H9 (cell line): Measurements from ENCODE around the gene ATRN. TPM values are rescaled to one million over a fixed set of nuclear protein-coding genes. Genes with fewer than 3 reads are reported as not detected.

Source experiments
- DNase-seq: peaks from one replicate; pipeline ENCODE4 v3.0.0-alpha.2; 2017
- H2AFZ ChIP-seq: one replicate; pipeline ENCODE4 v1.6.1; 2013; ENCODE audit warnings: mild to moderate bottlenecking, low read length, control low read depth, moderate library complexity
- H2AK5ac ChIP-seq: 2 replicates; pipeline ENCODE4 v1.6.1; 2013; ENCODE audit warnings: low read length, control low read depth, mixed read lengths; ENCODE audit not compliant: insufficient read length
- H2BK120ac ChIP-seq: one replicate; pipeline ENCODE4 v1.6.1; 2013; ENCODE audit warnings: low read depth, mild to moderate bottlenecking, low read length, control low read depth, inconsistent platforms; ENCODE audit not compliant: poor library complexity, severe bottlenecking
- H2BK12ac ChIP-seq: 2 replicates; pipeline ENCODE4 v1.6.1; 2013; ENCODE audit warnings: low read length, control low read depth, mixed read lengths, low read depth; ENCODE audit not compliant: insufficient read length
- H2BK15ac ChIP-seq: 2 replicates; pipeline ENCODE4 v1.6.1; 2013; ENCODE audit warnings: low read depth, low read length, control low read depth
- H2BK20ac ChIP-seq: one replicate; pipeline ENCODE4 v1.6.1; 2013; ENCODE audit warnings: low read depth, mild to moderate bottlenecking, low read length, control low read depth, inconsistent platforms; ENCODE audit not compliant: poor library complexity, severe bottlenecking
- H2BK5ac ChIP-seq: 2 replicates; pipeline ENCODE4 v1.6.1; 2013; ENCODE audit warnings: low read length, control low read depth, mixed read lengths; ENCODE audit not compliant: insufficient read length
- H3K14ac ChIP-seq: 2 replicates; pipeline ENCODE4 v1.6.1; 2013; ENCODE audit warnings: low read length, control low read depth; ENCODE audit not compliant: insufficient read depth
- H3K18ac ChIP-seq: 2 replicates; pipeline ENCODE4 v1.6.1; 2013; ENCODE audit warnings: low read depth, mild to moderate bottlenecking, mixed read lengths, low read length, control low read depth; ENCODE audit not compliant: insufficient read length
- H3K23ac ChIP-seq: 2 replicates; pipeline ENCODE4 v1.6.1; 2013; ENCODE audit warnings: low read length, control low read depth, mixed read lengths, low read depth; ENCODE audit not compliant: insufficient read length
- H3K23me2 ChIP-seq: 2 replicates; pipeline ENCODE4 v1.6.1; 2013; ENCODE audit warnings: low read depth, mild to moderate bottlenecking, mixed read lengths, low read length, control low read depth; ENCODE audit not compliant: insufficient read length, poor library complexity, severe bottlenecking
- H3K27ac ChIP-seq: 2 replicates; pipeline ENCODE4 v1.5.1; 2013; ENCODE audit warnings: low read length, control low read depth, mixed read lengths, low read depth; ENCODE audit not compliant: insufficient read length
- H3K27me3 ChIP-seq: 2 replicates; pipeline ENCODE4 v1.6.1; 2013; ENCODE audit warnings: low read length, control low read depth, inconsistent platforms; ENCODE audit not compliant: insufficient read depth
- H3K4ac ChIP-seq: 2 replicates; pipeline ENCODE4 v1.6.1; 2013; ENCODE audit warnings: low read depth, mild to moderate bottlenecking, control low read depth, inconsistent platforms, low read length, moderate library complexity
- H3K4me1 ChIP-seq: 2 replicates; pipeline ENCODE4 v1.6.1; 2013; ENCODE audit warnings: low read length, control low read depth, inconsistent platforms; ENCODE audit not compliant: insufficient read depth
- H3K4me2 ChIP-seq: 2 replicates; pipeline ENCODE4 v1.6.1; 2013; ENCODE audit warnings: low read length, control low read depth, mixed read lengths; ENCODE audit not compliant: insufficient read length, insufficient read depth
- H3K56ac ChIP-seq: 2 replicates; pipeline ENCODE4 v1.6.1; 2013; ENCODE audit warnings: low read depth, mild to moderate bottlenecking, mixed read lengths, low read length, control low read depth; ENCODE audit not compliant: insufficient read length
- H3K79me1 ChIP-seq: 2 replicates; pipeline ENCODE4 v1.6.1; 2013; ENCODE audit warnings: low read depth, mild to moderate bottlenecking, moderate library complexity, low read length, control low read depth, inconsistent platforms; ENCODE audit not compliant: insufficient read depth, poor library complexity, severe bottlenecking
- H3K79me2 ChIP-seq: 2 replicates; pipeline ENCODE4 v1.6.1; 2013; ENCODE audit warnings: low read length, control low read depth, inconsistent platforms; ENCODE audit not compliant: insufficient read depth
- H3K9ac ChIP-seq: 2 replicates; pipeline ENCODE4 v1.6.1; 2013; ENCODE audit warnings: low read length, control low read depth, mixed read lengths; ENCODE audit not compliant: insufficient read length; ENCODE audit errors: extremely low read depth
- H3K9me3 ChIP-seq: one replicate; pipeline ENCODE4 v1.6.1; 2013; ENCODE audit warnings: low read depth, low read length, inconsistent platforms; ENCODE audit not compliant: control insufficient read depth
- H3T11ph ChIP-seq: one replicate; pipeline ENCODE4 v1.6.1; 2013; ENCODE audit warnings: mild to moderate bottlenecking, low read length, control low read depth, inconsistent platforms
- H4K20me1 ChIP-seq: one replicate; pipeline ENCODE4 v1.6.1; 2013; ENCODE audit not compliant: control insufficient read depth, insufficient read length, insufficient read depth
- H4K5ac ChIP-seq: 2 replicates; pipeline ENCODE4 v1.6.1; 2013; ENCODE audit warnings: low read depth, mild to moderate bottlenecking, mixed read lengths, low read length, control low read depth; ENCODE audit not compliant: insufficient read length
- H4K8ac ChIP-seq: replicated peaks from 2 replicates; pipeline ENCODE4 v1.6.1; 2013; ENCODE audit warnings: low read length, control low read depth, mixed read lengths, low read depth; ENCODE audit not compliant: insufficient read length
- H4K91ac ChIP-seq: 2 replicates; pipeline ENCODE4 v1.6.1; 2013; ENCODE audit warnings: low read depth, mild to moderate bottlenecking, moderate library complexity, mixed read lengths, low read length, control low read depth; ENCODE audit not compliant: insufficient read length
- H3K27ac Mint-ChIP-seq, 3 experiments: 2 replicates in 2 of 3; 3 replicates in 1 of 3; pipeline ENCODE4 v1.8.0; 2020 to 2021; ENCODE audit warnings: mixed read lengths in 3 of 3, mild to moderate bottlenecking in 1 of 3, moderate library complexity in 1 of 3
- H3K27me3 Mint-ChIP-seq: 2 replicates; pipeline ENCODE4 v1.8.0; 2021; ENCODE audit warnings: low read depth, mild to moderate bottlenecking, moderate library complexity, mixed read lengths
- H3K36me3 Mint-ChIP-seq, 3 experiments: 2 replicates in 2 of 3; 3 replicates in 1 of 3; pipeline ENCODE4 v1.8.0; 2020 to 2021; ENCODE audit warnings: low read depth in 3 of 3, mixed read lengths in 3 of 3; ENCODE audit not compliant: insufficient read depth in 1 of 3
- H3K4me1 Mint-ChIP-seq, 2 experiments: 2 replicates each; pipeline ENCODE4 v1.8.0; 2020; ENCODE audit warnings: mixed read lengths in 2 of 2
- H3K4me3 Mint-ChIP-seq, 2 experiments: 2 replicates in 1 of 2; 3 replicates in 1 of 2; pipeline ENCODE4 v1.8.0; 2020 to 2021; ENCODE audit warnings: mild to moderate bottlenecking in 2 of 2, mixed read lengths in 2 of 2, moderate library complexity in 1 of 2
- H3K9me3 Mint-ChIP-seq, 2 experiments: 2 replicates in 1 of 2; 3 replicates in 1 of 2; pipeline ENCODE4 v1.8.0; 2020; ENCODE audit warnings: mild to moderate bottlenecking in 2 of 2, mixed read lengths in 2 of 2, moderate library complexity in 1 of 2
- CTCF ChIP-seq: fragments of 200-600 bp; sonication (generic); conservative IDR thresholded peaks from 3 replicates; pipeline ENCODE4 v1.8.0; 2021; ENCODE audit warnings: antibody characterized with exemption, mild to moderate bottlenecking
- total RNA-seq: library from RNA; stranded (reverse); gene quantifications from 2 replicates; pipeline ENCODE4 v1.2.1, GENCODE V29; 2021

The ATRN gene
- total RNA-seq, 1 experiment from 2014 or later = 23.1 TPM

- Histone ChIP-seq H3K23ac (no peak overlapping the region), H3K79me2 (no peaks in the 10 kb centered on the region), H2BK5ac (no peak overlapping the region), H2BK120ac (no peak overlapping the region), H3K14ac (no peak overlapping the region), H3K27ac (no peak overlapping the region), H2BK20ac (no peak overlapping the region), H3K23me2 (no peaks in the 10 kb centered on the region), H3K4me1 (no peaks in the 10 kb centered on the region), H4K8ac (no peak overlapping the region), H4K5ac (no peak overlapping the region), H3K9ac (no peak overlapping the region), H3K4me2 (no peak overlapping the region), H4K20me1 (no peaks in the 10 kb centered on the region), H3K9me3 (no peaks in the 10 kb centered on the region), H2BK12ac (no peak overlapping the region), H3K27me3 (no peaks in the 10 kb centered on the region), H3K79me1 (no peaks in the 10 kb centered on the region), H4K91ac (no peak overlapping the region), H2AFZ (no peak overlapping the region), H2AK5ac (no peak overlapping the region), H3K18ac (no peak overlapping the region), H3T11ph (no peak overlapping the region), H2BK15ac (no peak overlapping the region), H3K4ac (no peak overlapping the region), H3K56ac (no peak overlapping the region)
- no peak overlapping the region for H3K27ac Mint-ChIP-seq
- H3K27me3 Mint-ChIP-seq = no peaks in the 10 kb centered on the region
- no peak for TF ChIP-seq CTCF
- peaks cover 3 to 6% of the 10 kb centered on the region in 2 experiments; a peak in 2 of 4 replicates for H3K4me1 Mint-ChIP-seq
- H3K9me3 Mint-ChIP-seq = no peaks in the 10 kb centered on the region
- no peak overlapping the region; a peak in 1 of 5 replicates for H3K4me3 Mint-ChIP-seq
- H3K36me3 Mint-ChIP-seq = peaks cover 3 to 11% (median 7%) of the 10 kb centered on the region in 3 experiments; a peak in 6 of 7 replicates
- no peak for DNase-seq
Measured at GRCh38 chr20:3576363-3576762, 105.5 kb downstream of the ATRN start.
